Epithelial cell of esophagus (primary cell): ENCODE results near the gene EML3.
"Not testable (repeated sequence)": the region's sequence is repeated elsewhere in the genome, so short reads cannot be mapped to it uniquely, and the experiment has no call there.

Source experiments
- DNase-seq: peaks from one replicate; pipeline ENCODE4 v3.0.0; 2010; ENCODE audit warnings: low read depth
- H3K4me3 ChIP-seq: 2 replicates; pipeline ENCODE4 v1.5.1; 2011; ENCODE audit warnings: mild to moderate bottlenecking, low read length, control low read depth
- CTCF ChIP-seq: IDR thresholded peaks from 2 replicates; pipeline ENCODE4 v1.5.1; 2011; ENCODE audit warnings: low read depth, mild to moderate bottlenecking, low read length, control low read depth, inconsistent platforms; ENCODE audit not compliant: insufficient read depth; ENCODE audit errors: missing control alignments

Gene EML3

DNA sequence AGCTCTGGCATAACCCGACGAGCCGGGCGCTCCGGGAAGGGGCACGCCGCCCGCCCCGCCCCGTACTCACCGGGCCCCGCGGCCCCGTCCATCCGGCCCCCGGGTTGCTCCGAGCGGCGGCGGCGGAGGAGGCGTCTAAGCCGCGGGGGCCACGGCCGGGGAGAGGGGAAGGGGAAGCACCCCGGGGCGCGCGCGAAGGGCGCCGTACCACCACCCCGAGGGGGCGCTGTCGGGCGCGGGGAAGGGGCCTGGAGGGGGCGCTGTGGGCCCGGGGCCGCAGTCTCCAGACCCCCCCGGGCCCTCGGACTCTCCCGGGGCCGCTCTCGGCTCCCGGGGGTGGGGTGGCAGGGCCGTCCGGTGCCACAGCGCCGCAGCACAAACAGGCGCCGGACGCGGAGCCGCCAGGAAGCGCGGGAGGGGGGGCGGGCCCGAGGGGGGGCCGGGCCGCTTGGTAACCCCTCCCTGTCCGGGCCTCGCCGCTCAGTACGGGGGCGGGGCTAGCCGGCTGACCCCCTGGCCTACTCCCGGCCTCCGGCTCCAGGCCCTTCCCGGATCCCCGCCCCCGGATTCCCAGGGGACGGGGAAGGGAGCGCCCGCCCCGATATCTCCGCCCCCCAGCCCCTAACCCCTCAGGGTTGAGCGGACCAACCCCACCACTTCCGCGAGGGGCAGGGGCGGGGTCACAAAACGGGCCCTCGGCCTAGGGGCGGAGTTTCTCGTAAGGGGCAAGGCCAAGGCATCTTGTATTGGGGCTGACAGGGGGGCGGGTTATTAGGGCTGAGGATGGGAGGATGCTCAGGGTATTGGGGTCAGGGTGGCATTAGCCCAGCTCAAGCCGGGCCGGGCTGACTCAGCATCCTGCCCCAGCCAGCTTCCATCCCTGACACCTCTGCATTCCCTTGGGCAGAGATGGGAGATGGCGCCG, at the start of gene EML3, which contains the start of gene ROM1:
Gene EML3, minus strand, starts transcription at position 410 of the 925 bp plus-strand sequence. Its CDS starts 318 bp downstream, at position 92.
Gene ROM1, plus strand, starts transcription at position 892 of the 925 bp plus-strand sequence. Its CDS starts 25 bp downstream, at position 917.
- TF ChIP-seq CTCF, result peak; percentile 52

GRCh38 chr11:62656796-62657429, 44.3 kb upstream of the EML3 start:
- H3K4me3 ChIP-seq, result no peak overlapping the region
- no peak for TF ChIP-seq CTCF
- no peak for DNase-seq

More for the DNA sequence above, at the start of gene EML3, which contains the start of gene ROM1:
- peak within 1 kb of the TSS; percentile 81 for H3K4me3 ChIP-seq
- DNase-seq, result peak; percentile 68

GRCh38 chr11:62654297-62654696, 41.7 kb upstream of the EML3 start:
- TF ChIP-seq CTCF, result no peak
- no peak for DNase-seq
- no peak overlapping the region for H3K4me3 ChIP-seq

DNA sequence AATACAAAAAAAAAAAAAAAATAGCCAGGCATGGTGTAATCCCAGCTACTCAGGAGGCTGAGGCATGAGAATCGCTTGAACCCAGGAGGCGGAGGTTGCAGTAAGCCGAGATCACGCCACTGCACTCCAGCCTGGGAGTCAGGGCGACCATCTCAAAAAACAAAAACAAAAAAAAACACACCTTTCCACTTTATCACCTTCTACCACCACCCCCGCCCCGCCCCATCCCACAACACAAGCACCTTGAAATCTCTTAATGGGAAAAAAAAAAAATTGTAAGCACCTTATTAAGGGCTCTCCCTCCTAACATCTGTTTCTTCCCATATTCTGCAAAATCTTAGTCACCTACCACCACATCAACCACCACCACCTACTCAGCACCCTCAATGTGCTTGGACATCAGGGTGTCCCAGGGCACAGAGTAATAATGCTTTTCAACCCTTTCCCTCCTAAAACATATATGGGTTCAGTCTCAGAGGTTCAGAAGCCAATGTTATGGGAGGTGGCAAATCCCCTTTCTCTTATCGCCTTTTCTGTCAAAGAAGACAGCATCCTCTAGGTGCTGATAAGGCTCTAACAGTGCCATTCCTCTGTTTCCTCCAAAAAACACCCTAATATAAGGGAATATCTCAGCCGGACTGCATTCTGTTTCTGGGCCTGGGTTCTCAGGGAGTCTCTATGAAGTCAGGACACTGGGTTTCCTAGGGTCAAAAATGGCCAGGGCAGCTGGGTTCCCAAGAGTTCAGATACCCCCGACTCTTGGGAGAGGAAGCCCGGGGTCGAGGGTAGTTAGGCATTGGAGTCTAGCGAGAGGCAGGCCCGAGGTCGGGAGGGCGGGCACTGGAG, 39.8 kb upstream of the EML3 start:
- no peak for DNase-seq

DNA sequence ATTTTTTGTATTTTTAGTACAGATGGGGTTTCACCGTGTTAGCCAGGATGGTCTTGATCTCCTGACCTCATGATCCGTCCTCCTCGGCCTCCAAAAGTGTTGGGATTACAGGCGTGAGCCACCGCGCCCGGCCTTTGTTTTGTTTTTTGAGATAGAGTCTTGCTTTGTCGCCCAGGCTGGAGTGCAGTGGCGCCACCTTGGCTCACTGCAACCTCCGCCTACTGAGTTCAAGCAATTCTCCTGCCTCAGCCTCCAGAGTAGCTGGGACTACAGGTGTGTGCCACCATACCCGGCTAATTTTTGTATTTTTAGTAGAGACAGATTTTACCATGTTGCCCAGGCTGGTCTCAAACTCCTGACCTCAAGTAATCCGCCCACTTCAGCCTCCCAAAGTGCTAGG, 37.7 kb upstream of the EML3 start:
- DNase-seq, H3K4me3 ChIP-seq: not testable (repeated sequence)

More for the DNA sequence above, 39.8 kb upstream of the EML3 start:
- TF ChIP-seq CTCF, result no peak
- peak overlapping the region; percentile 96 for H3K4me3 ChIP-seq

DNA sequence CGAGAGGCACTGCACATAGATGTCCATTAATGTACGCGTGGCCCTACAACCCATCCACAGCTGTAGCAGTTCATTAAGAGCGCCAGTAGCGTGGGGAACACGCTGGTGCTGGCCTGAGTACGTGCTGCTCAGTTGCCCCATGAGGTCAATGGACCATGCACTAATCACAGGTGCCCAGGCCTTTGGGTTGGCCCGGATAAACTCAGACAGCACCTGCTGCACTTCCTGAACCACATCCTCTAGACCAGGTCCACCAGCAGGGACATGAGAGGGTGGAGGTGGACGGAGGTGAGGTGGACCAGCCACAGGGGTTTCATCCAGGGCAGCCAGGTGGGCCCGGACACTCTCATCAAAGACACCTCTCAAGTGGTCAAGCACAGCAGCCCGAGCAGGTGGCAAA, 36.9 kb upstream of the EML3 start:
- no peak for TF ChIP-seq CTCF
- DNase-seq, result no peak
- H3K4me3 ChIP-seq, result no peak overlapping the region
